Mesenchymal stem cell (in vitro differentiated cells and primary cell): Measurements from ENCODE around the gene ASB4.
A peak's percentile ranks its signal among the peaks of the same experiment; 100 is the strongest.

Experiments used
- DNase-seq: peaks from one replicate; pipeline ENCODE4 v3.0.0-alpha.2; 2013
- H2AFZ ChIP-seq: one replicate; pipeline ENCODE4 v1.6.1; 2013; ENCODE audit warnings: low read depth, mild to moderate bottlenecking, control low read depth, inconsistent platforms, low read length, moderate library complexity
- H2AK5ac ChIP-seq: 2 replicates; pipeline ENCODE4 v1.6.1; 2013; ENCODE audit warnings: low read length, moderate library complexity, mild to moderate bottlenecking, inconsistent platforms; ENCODE audit not compliant: severe bottlenecking
- H2BK120ac ChIP-seq: one replicate; pipeline ENCODE4 v1.6.1; 2013; ENCODE audit warnings: low read depth, mild to moderate bottlenecking, inconsistent platforms, low read length, moderate library complexity
- H2BK12ac ChIP-seq, 2 experiments: one replicate each; pipeline ENCODE4 v1.6.1; 2013; ENCODE audit warnings: inconsistent platforms in 2 of 2, low read length in 2 of 2, mild to moderate bottlenecking in 2 of 2, moderate library complexity in 2 of 2, control low read depth in 1 of 2
- H2BK15ac ChIP-seq: one replicate; pipeline ENCODE4 v1.6.1; 2013; ENCODE audit warnings: mild to moderate bottlenecking, low read depth, inconsistent platforms; ENCODE audit not compliant: poor library complexity, severe bottlenecking
- H2BK5ac ChIP-seq: 2 replicates; pipeline ENCODE4 v1.6.1; 2013; ENCODE audit warnings: low read depth, mild to moderate bottlenecking, low read length, control low read depth, inconsistent platforms; ENCODE audit not compliant: poor library complexity, severe bottlenecking
- H3K14ac ChIP-seq, 2 experiments: one replicate each; pipeline ENCODE4 v1.6.1; 2013; ENCODE audit warnings: inconsistent platforms in 2 of 2, low read length in 2 of 2, control low read depth in 1 of 2, mild to moderate bottlenecking in 1 of 2, moderate library complexity in 1 of 2
- H3K18ac ChIP-seq, 2 experiments: one replicate each; pipeline ENCODE4 v1.6.1; 2013; ENCODE audit warnings: inconsistent platforms in 2 of 2, low read length in 2 of 2, control low read depth in 1 of 2, low read depth in 1 of 2, mild to moderate bottlenecking in 1 of 2
- H3K23ac ChIP-seq, 2 experiments: one replicate each; pipeline ENCODE4 v1.6.1; 2013; ENCODE audit warnings: inconsistent platforms in 2 of 2, low read length in 2 of 2, mild to moderate bottlenecking in 2 of 2, moderate library complexity in 2 of 2, control low read depth in 1 of 2
- H3K27ac ChIP-seq: 2 replicates; pipeline ENCODE4 v1.5.1; 2013; ENCODE audit warnings: mild to moderate bottlenecking, moderate library complexity, low read length, control low read depth, inconsistent platforms; ENCODE audit not compliant: poor library complexity, severe bottlenecking
- H3K27me3 ChIP-seq, 2 experiments: 2 replicates each; pipeline versions ENCODE4 v1.6.1 to v1.7.0; 2013; ENCODE audit warnings: low read length in 2 of 2, mild to moderate bottlenecking in 2 of 2, moderate library complexity in 2 of 2, control low read depth in 1 of 2, inconsistent platforms in 1 of 2; ENCODE audit not compliant: control insufficient read depth in 1 of 2, insufficient read depth in 1 of 2
- H3K36me3 ChIP-seq, 2 experiments: 2 replicates each; pipeline versions ENCODE4 v1.6.1 to v1.7.0; 2013; ENCODE audit warnings: low read length in 2 of 2, control low read depth in 1 of 2, inconsistent platforms in 1 of 2, low read depth in 1 of 2, mild to moderate bottlenecking in 1 of 2; ENCODE audit not compliant: insufficient read depth in 2 of 2, control insufficient read depth in 1 of 2
- H3K4ac ChIP-seq, 2 experiments: one replicate each; pipeline ENCODE4 v1.6.1; 2013; ENCODE audit warnings: inconsistent platforms in 2 of 2, low read length in 2 of 2, mild to moderate bottlenecking in 2 of 2, moderate library complexity in 2 of 2, control low read depth in 1 of 2, low read depth in 1 of 2
- H3K4me1 ChIP-seq: 2 replicates; pipeline ENCODE4 v1.6.1; 2013; ENCODE audit warnings: low read depth, low read length, control low read depth; ENCODE audit not compliant: control insufficient read depth, insufficient read depth
- H3K4me2 ChIP-seq: 2 replicates; pipeline ENCODE4 v1.6.1; 2013; ENCODE audit warnings: low read length, mild to moderate bottlenecking, inconsistent platforms; ENCODE audit not compliant: poor library complexity, severe bottlenecking
- H3K4me3 ChIP-seq, 2 experiments: 2 replicates each; pipeline versions ENCODE4 v1.5.1 to v1.7.0; 2013; ENCODE audit warnings: low read length in 2 of 2, mild to moderate bottlenecking in 2 of 2, control low read depth in 1 of 2, low read depth in 1 of 2; ENCODE audit not compliant: insufficient read depth in 1 of 2
- H3K79me1 ChIP-seq: replicated peaks from 2 replicates; pipeline ENCODE4 v1.6.1; 2013; ENCODE audit warnings: mild to moderate bottlenecking, control low read depth, low read length, inconsistent platforms; ENCODE audit not compliant: poor library complexity, severe bottlenecking
- H3K9ac ChIP-seq: 2 replicates; pipeline ENCODE4 v1.7.0; 2013; ENCODE audit warnings: mild to moderate bottlenecking, low read length, moderate library complexity
- H3K9me3 ChIP-seq: 2 replicates; pipeline ENCODE4 v1.7.0; 2013; ENCODE audit warnings: mild to moderate bottlenecking, low read length; ENCODE audit not compliant: control insufficient read depth
- H4K8ac ChIP-seq: one replicate; pipeline ENCODE4 v1.6.1; 2013; ENCODE audit warnings: inconsistent platforms, mild to moderate bottlenecking, low read length, moderate library complexity
- H4K91ac ChIP-seq: one replicate; pipeline ENCODE4 v1.6.1; 2013; ENCODE audit warnings: mild to moderate bottlenecking, low read length, inconsistent platforms
- WGBS: methylation state at CpG from one replicate; pipeline ENCODE4 v1.1.7; 2013; ENCODE audit warnings: mixed read lengths; 5-methylcytosine and 5-hydroxymethylcytosine counted together

ASB4 gene

DNA sequence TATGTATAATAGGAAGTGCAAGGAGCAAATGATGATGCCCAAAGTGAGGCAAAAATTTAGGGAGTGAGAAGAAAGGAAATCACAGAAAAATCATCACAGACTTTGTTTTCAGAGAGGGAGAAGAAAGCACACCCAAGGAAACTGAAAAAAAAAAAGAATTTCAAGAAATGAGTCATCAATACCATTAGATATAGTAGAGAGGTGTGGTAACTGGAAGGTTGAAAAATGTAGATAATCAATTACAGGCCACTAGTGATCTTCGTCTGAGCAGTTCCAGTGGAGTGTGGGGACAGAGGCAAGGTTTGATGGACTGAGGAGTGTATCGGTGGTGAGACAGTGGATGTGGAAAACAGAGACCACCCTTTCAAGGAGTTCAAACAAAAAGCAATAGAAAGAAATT, 31.7 kb downstream of the ASB4 start:
- no peak overlapping the region for H3K27ac ChIP-seq
- DNase-seq: no peak
- no peak overlapping the region for H2BK12ac ChIP-seq
- no peak overlapping the region for H3K14ac ChIP-seq
- H3K9ac ChIP-seq: no peak overlapping the region
- no peak overlapping the region for H3K23ac ChIP-seq
- no peaks in the 10 kb centered on the region for H3K79me1 ChIP-seq
- H4K8ac ChIP-seq: no peak overlapping the region
- no peaks in the 10 kb centered on the region for H3K9me3 ChIP-seq
- H2AFZ ChIP-seq: no peak overlapping the region
- WGBS: 90% methylated on average over 2 of the region's 2 CpGs
- no peak overlapping the region for H2BK15ac ChIP-seq
- no peak overlapping the region for H3K4me2 ChIP-seq
- H3K4me3 ChIP-seq: no peak overlapping the region
- H3K27me3 ChIP-seq: no peaks in the 10 kb centered on the region
- H4K91ac ChIP-seq: no peak overlapping the region
- H3K4me1 ChIP-seq: no peaks in the 10 kb centered on the region
- H2BK5ac ChIP-seq: no peak overlapping the region
- no peaks in the 10 kb centered on the region for H3K36me3 ChIP-seq
- H2AK5ac ChIP-seq: no peak overlapping the region
- H2BK120ac ChIP-seq: no peak overlapping the region
- no peak overlapping the region for H3K4ac ChIP-seq
- no peak overlapping the region for H3K18ac ChIP-seq

GRCh38 chr7:95517870-95518269, 32.1 kb downstream of the ASB4 start:
- Histone ChIP-seq H3K4me3 (no peak overlapping the region), H3K23ac (no peak overlapping the region), H3K27me3 (no peaks in the 10 kb centered on the region), H2AFZ (no peak overlapping the region), H3K36me3 (no peaks in the 10 kb centered on the region), H2AK5ac (no peak overlapping the region), H4K91ac (no peak overlapping the region), H3K4me1 (no peaks in the 10 kb centered on the region), H2BK15ac (no peak overlapping the region), H2BK12ac (no peak overlapping the region), H2BK120ac (no peak overlapping the region), H3K9me3 (no peaks in the 10 kb centered on the region), H3K9ac (no peak overlapping the region), H3K4me2 (no peak overlapping the region), H3K4ac (no peak overlapping the region), H3K14ac (no peak overlapping the region), H2BK5ac (no peak overlapping the region), H3K79me1 (no peaks in the 10 kb centered on the region), H3K18ac (no peak overlapping the region), H3K27ac (no peak overlapping the region), H4K8ac (no peak overlapping the region)
- DNase-seq: no peak
- WGBS: 83% methylated on average over 1 of the region's 1 CpG

DNA sequence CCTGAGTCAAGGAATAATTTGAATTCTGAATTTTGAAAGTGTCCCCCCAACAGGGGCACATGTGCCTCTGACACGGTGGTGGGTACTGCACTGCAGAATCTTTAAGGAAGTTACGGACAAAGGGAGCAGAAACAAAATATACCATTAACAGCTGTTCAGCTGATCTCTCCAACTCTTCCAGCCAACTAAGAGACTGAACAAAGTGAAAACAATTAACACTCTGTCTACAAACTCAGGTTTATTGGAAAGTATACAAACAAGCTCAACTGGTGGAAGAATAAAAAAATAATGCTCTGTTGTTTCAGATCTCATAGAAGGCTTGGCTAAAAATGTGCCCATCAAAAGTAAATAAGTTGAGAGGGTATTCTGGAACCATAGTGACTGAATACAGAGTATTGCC, 34.4 kb downstream of the ASB4 start:
- no peaks in the 10 kb centered on the region for H3K36me3 ChIP-seq
- H3K14ac ChIP-seq: no peak overlapping the region
- no peak overlapping the region for H2BK12ac ChIP-seq
- H3K23ac ChIP-seq: no peak overlapping the region
- no peak overlapping the region for H2AFZ ChIP-seq
- no peak for DNase-seq
- H2AK5ac ChIP-seq: no peak overlapping the region
- no peak overlapping the region for H2BK5ac ChIP-seq
- no peak overlapping the region for H3K9ac ChIP-seq
- no peak overlapping the region for H2BK120ac ChIP-seq
- H3K9me3 ChIP-seq: no peaks in the 10 kb centered on the region
- no peak overlapping the region for H3K4ac ChIP-seq
- no peak overlapping the region for H3K27ac ChIP-seq
- H2BK15ac ChIP-seq: no peak overlapping the region
- no peaks in the 10 kb centered on the region for H3K27me3 ChIP-seq
- H4K8ac ChIP-seq: no peak overlapping the region
- H3K4me2 ChIP-seq: no peak overlapping the region
- H4K91ac ChIP-seq: no peak overlapping the region
- no peaks in the 10 kb centered on the region for H3K79me1 ChIP-seq
- no peak overlapping the region for H3K18ac ChIP-seq
- H3K4me1 ChIP-seq: no peaks in the 10 kb centered on the region
- H3K4me3 ChIP-seq: no peak overlapping the region
- 82% methylated on average over 2 of the region's 2 CpGs for WGBS

DNA sequence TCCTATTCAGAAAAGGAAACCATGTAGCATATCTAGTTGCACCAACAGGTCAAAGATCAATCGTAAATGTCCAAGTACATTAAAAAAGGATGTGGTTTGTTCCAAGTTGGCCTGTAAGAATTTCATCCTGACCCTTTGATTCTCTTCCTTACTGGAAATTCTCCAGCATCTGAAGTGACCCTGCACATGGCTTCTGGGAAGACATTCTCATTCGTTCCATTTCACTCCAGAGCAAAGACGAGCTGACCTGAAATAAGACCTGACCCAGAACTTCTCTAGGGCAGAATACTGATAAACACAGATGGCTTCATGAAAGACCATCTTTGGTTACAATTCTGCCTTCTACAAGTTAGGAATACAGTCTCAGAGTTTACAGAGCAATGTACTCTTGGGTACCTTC, 39.8 kb downstream of the ASB4 start:
- Histone ChIP-seq H3K9ac (no peak overlapping the region), H3K4me3 (no peak overlapping the region), H2BK120ac (no peak overlapping the region), H4K8ac (no peak overlapping the region), H3K36me3 (no peaks in the 10 kb centered on the region), H3K4me2 (no peak overlapping the region), H3K4me1 (peaks cover 8% of the 10 kb centered on the region), H3K18ac (no peak overlapping the region), H2AK5ac (no peak overlapping the region), H2BK15ac (no peak overlapping the region), H3K23ac (no peak overlapping the region), H2BK12ac (no peak overlapping the region), H4K91ac (no peak overlapping the region), H3K79me1 (no peaks in the 10 kb centered on the region), H2BK5ac (no peak overlapping the region), H2AFZ (no peak overlapping the region), H3K27me3 (peaks cover 0 to 6% of the 10 kb centered on the region in 2 experiments), H3K4ac (no peak overlapping the region), H3K14ac (no peak overlapping the region), H3K27ac (no peak overlapping the region), H3K9me3 (no peaks in the 10 kb centered on the region)
- WGBS: 47% methylated on average over 3 of the region's 3 CpGs
- DNase-seq: peak; percentile 33
